PC-3 (cell line): ENCODE measurements around the gene SH3D21.

Experiments used
- EZH2 ChIP-seq: fragments of 300-600 bp; sonication (generic); IDR thresholded peaks from one replicate; pipeline ENCODE4 v1.6.1; 2017; ENCODE audit warnings: antibody characterized with exemption, mild to moderate bottlenecking, low read length; ENCODE audit not compliant: unreplicated experiment
- EZH2phosphoT487 ChIP-seq: fragments of 300-600 bp; sonication (generic); IDR thresholded peaks from 2 replicates; pipeline ENCODE4 v1.6.1; 2018; ENCODE audit warnings: mild to moderate bottlenecking, antibody characterized with exemption, low read length, borderline replicate concordance
- TF ChIP-seq, protein P1 (sequence below): fragments of 300-600 bp; sonication (generic); conservative IDR thresholded peaks from 2 replicates; pipeline ENCODE4 v1.5.1; 2017; ENCODE audit warnings: antibody characterized with exemption, low read depth, mild to moderate bottlenecking, low read length

DNA sequence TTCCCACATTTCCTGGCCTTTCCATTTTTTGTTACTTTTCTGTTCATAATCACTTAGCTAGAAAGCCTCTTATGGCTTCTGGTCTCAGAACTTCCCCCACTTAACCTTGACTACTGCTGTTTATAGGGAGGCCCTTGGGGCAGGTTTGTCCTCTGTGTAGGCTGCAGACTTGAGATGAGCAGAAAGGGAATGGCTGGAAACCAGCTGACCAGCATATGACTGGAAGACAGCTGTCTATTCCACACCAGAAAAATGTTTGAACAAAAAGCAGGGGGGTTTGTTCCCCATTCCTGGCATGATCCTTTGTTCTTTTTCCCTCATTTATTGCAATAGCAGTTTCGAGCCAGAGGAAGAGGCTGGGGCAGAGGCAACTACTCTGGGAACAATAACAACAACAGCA, 4.9 kb upstream of the SH3D21 start:
- TF ChIP-seq, protein P1, sequence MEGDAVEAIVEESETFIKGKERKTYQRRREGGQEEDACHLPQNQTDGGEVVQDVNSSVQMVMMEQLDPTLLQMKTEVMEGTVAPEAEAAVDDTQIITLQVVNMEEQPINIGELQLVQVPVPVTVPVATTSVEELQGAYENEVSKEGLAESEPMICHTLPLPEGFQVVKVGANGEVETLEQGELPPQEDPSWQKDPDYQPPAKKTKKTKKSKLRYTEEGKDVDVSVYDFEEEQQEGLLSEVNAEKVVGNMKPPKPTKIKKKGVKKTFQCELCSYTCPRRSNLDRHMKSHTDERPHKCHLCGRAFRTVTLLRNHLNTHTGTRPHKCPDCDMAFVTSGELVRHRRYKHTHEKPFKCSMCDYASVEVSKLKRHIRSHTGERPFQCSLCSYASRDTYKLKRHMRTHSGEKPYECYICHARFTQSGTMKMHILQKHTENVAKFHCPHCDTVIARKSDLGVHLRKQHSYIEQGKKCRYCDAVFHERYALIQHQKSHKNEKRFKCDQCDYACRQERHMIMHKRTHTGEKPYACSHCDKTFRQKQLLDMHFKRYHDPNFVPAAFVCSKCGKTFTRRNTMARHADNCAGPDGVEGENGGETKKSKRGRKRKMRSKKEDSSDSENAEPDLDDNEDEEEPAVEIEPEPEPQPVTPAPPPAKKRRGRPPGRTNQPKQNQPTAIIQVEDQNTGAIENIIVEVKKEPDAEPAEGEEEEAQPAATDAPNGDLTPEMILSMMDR = no peak
- TF ChIP-seq EZH2 (no peak), EZH2phosphoT487 (no peak)
